ENCODE results near the gene ZNF844.

DNA sequence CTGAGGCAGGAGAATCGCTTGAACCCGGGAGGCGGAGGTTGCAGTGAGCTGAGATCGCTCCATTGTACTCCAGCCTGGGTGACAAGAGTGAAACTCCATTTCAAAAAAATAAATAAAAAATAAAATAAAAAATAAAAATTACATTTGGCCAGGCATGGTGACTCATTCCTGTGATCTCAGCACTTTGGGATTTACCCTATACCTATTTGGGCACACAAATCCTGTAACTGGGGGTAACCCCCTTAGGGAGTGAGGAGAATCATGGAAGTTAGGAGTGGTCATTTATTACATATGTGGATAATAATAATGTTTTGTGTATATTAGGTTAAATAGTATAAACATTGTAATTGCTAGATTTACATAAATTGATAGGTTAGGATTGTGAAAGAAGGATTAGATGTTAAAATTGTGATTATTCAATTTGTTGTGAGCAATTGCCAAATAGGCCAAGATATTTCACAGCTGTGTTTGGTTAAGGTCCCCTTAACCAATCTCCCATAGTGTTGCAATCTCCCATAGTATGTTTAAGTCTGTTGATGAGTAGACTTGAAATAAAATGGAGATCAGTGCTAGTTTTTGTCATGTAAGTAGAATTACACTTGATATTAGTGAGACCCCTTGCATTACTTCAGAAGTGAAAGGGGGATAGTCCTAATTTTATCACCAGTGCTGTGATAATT is 30.7 kb downstream of the ZNF844 start:
- TF ChIP-seq, protein P1, sequence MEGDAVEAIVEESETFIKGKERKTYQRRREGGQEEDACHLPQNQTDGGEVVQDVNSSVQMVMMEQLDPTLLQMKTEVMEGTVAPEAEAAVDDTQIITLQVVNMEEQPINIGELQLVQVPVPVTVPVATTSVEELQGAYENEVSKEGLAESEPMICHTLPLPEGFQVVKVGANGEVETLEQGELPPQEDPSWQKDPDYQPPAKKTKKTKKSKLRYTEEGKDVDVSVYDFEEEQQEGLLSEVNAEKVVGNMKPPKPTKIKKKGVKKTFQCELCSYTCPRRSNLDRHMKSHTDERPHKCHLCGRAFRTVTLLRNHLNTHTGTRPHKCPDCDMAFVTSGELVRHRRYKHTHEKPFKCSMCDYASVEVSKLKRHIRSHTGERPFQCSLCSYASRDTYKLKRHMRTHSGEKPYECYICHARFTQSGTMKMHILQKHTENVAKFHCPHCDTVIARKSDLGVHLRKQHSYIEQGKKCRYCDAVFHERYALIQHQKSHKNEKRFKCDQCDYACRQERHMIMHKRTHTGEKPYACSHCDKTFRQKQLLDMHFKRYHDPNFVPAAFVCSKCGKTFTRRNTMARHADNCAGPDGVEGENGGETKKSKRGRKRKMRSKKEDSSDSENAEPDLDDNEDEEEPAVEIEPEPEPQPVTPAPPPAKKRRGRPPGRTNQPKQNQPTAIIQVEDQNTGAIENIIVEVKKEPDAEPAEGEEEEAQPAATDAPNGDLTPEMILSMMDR (IDR thresholded peaks at IDR 0.05) = no peak
- no peak for TF ChIP-seq POLR2A (IDR thresholded peaks at IDR 0.05)
